HepG2 (cell line): ENCODE data around the gene ATXN2. TPM values are rescaled to one million over a fixed set of nuclear protein-coding genes. Genes with fewer than 3 reads are reported as not detected.

Experiments
- ATAC-seq: fragments of 200-7000 bp; cut with Tn5 transposase; 3 replicates; pipeline ENCODE4 v1.9.1; 2020; ENCODE audit warnings: mild to moderate bottlenecking, moderate library complexity
- BruUV-seq: library from RNA; stranded (reverse); fragments of 400-500 nt; replicated peaks from 2 replicates; lab custom pipeline; 2021; lab: Mats Ljungman, UMichigan
- CTCF ChIA-PET: fragments of 300-600 bp; formaldehyde crosslinking; extraction: SDS; loops from one replicate; lab custom pipeline; 2021; ENCODE audit warnings: low total read pairs, inconsistent platforms, low intra/inter-chr PET ratio; lab: Yijun Ruan, JAX
- POLR2A ChIA-PET: fragments of 350-600 bp; sonication (Branson Sonifier 250); formaldehyde crosslinking; loops from one replicate; lab custom pipeline; 2020; ENCODE audit warnings: antibody characterized with exemption, inconsistent platforms; lab: Yijun Ruan, JAX
- DNase-seq: peaks from one replicate; pipeline ENCODE4 v3.0.0-alpha.2; 2015; ENCODE audit warnings: low spot score
- FAIRE-seq: peaks from 3 replicates; lab custom pipeline; 2011; peaks lifted over from hg19 to GRCh38; lab: Jason Lieb, UNC
- H2AFZ ChIP-seq: one replicate; pipeline ENCODE4 v1.6.1; 2011; ENCODE audit warnings: low read length, inconsistent platforms
- H3K27ac ChIP-seq: fragments of 300-600 bp; 3 replicates; pipeline ENCODE4 v1.8.0; 2011; ENCODE audit warnings: mixed run types, mild to moderate bottlenecking, mixed read lengths, low read length, inconsistent platforms; ENCODE audit not compliant: insufficient read depth; ENCODE audit errors: extremely low read length
- H3K27me3 ChIP-seq, 2 experiments: fragments of 200-600 bp in 1 of 2; 2 replicates in 1 of 2; 3 replicates in 1 of 2; pipeline versions ENCODE4 v1.6.0 to v1.8.0; 2011; ENCODE audit warnings: low read length in 2 of 2, mild to moderate bottlenecking in 2 of 2, moderate library complexity in 2 of 2, inconsistent platforms in 1 of 2; ENCODE audit not compliant: insufficient read depth in 2 of 2, control insufficient read depth in 1 of 2
- H3K36me3 ChIP-seq, 2 experiments: fragments of 200-600 bp in 1 of 2; replicated peaks in 1 of 2; 2 replicates in 1 of 2; 3 replicates in 1 of 2; pipeline versions ENCODE4 v1.5.1 to v1.8.0; 2011; ENCODE audit warnings: low read length in 2 of 2, inconsistent platforms in 1 of 2; ENCODE audit not compliant: insufficient read depth in 2 of 2, control insufficient read depth in 1 of 2
- H3K4me1 ChIP-seq: 2 replicates; pipeline ENCODE4 v1.5.1; 2012; ENCODE audit warnings: low read length, inconsistent platforms; ENCODE audit not compliant: insufficient read depth
- H3K4me2 ChIP-seq: 2 replicates; pipeline ENCODE4 v1.6.0; 2011; ENCODE audit warnings: low read depth, low read length, inconsistent platforms
- H3K4me3 ChIP-seq, 3 experiments: fragments of 200-600 bp in 1 of 3; sonication (generic), shearing (Covaris generic) in 1 of 3; replicated peaks in 1 of 3; 2 replicates each; pipeline ENCODE4 v1.5.1; 2011 to 2016; ENCODE audit warnings: low read length in 3 of 3, inconsistent platforms in 2 of 3, low read depth in 2 of 3, mild to moderate bottlenecking in 2 of 3, control low read depth in 1 of 3, mixed read lengths in 1 of 3; ENCODE audit not compliant: insufficient read depth in 1 of 3
- H3K79me2 ChIP-seq: one replicate; pipeline ENCODE4 v1.6.1; 2011; ENCODE audit warnings: low read length, inconsistent platforms; ENCODE audit not compliant: insufficient read depth
- H3K9ac ChIP-seq: 2 replicates; pipeline ENCODE4 v1.6.0; 2011; ENCODE audit warnings: mild to moderate bottlenecking, low read depth, low read length, inconsistent platforms; ENCODE audit not compliant: insufficient read depth
- H3K9me3 ChIP-seq: 2 replicates; pipeline ENCODE4 v1.5.1; 2012; ENCODE audit warnings: mild to moderate bottlenecking, low read length
- H4K20me1 ChIP-seq: 2 replicates; pipeline ENCODE4 v1.6.0; 2011; ENCODE audit warnings: inconsistent platforms, mild to moderate bottlenecking, low read length, moderate library complexity; ENCODE audit not compliant: insufficient read depth
- FOXJ3 ChIP-seq: sonication (generic); formaldehyde crosslinking; IDR thresholded peaks from 2 replicates; pipeline ENCODE4 v1.4.0; 2020; ENCODE audit warnings: missing genetic modification reagents, mild to moderate bottlenecking, borderline replicate concordance
- GLI4 ChIP-seq: sonication (generic); formaldehyde crosslinking; IDR thresholded peaks from 2 replicates; pipeline ENCODE4 v1.5.1; 2020; ENCODE audit warnings: missing genetic modification reagents, mild to moderate bottlenecking, moderate library complexity, borderline replicate concordance
- KLF13 ChIP-seq: sonication (generic); formaldehyde crosslinking; IDR thresholded peaks from 2 replicates; pipeline ENCODE4 v1.4.0; 2020; ENCODE audit warnings: mild to moderate bottlenecking, missing genetic modification reagents
- MAFK ChIP-seq, 2 experiments: IDR thresholded peaks in 1 of 2; conservative IDR thresholded peaks in 1 of 2; 2 replicates each; pipeline ENCODE4 v1.6.1; 2011; ENCODE audit warnings: improper control_type of control experiment in 2 of 2, low read length in 2 of 2
- PCBP2 ChIP-seq: fragments of 200-400 bp; formaldehyde crosslinking; optimal IDR thresholded peaks from 2 replicates; pipeline ENCODE3; 2018; ENCODE audit warnings: low read length, low read depth; ENCODE audit not compliant: poor library complexity, severe bottlenecking
- RBM22 ChIP-seq: fragments of 200-400 bp; formaldehyde crosslinking; optimal IDR thresholded peaks from 2 replicates; pipeline ENCODE3; 2017; ENCODE audit warnings: mild to moderate bottlenecking, low read length, moderate library complexity
- ZNF207 ChIP-seq: fragments of 450-650 bp; IDR thresholded peaks from 2 replicates; pipeline ENCODE4 v1.6.1; 2016; ENCODE audit warnings: antibody characterized with exemption, borderline replicate concordance
- ZNF329 ChIP-seq: sonication (generic); formaldehyde crosslinking; IDR thresholded peaks from 2 replicates; pipeline ENCODE4 v1.9.0; 2021; ENCODE audit warnings: low read depth, mild to moderate bottlenecking, missing genetic modification reagents
- ZNF652 ChIP-seq: IDR thresholded peaks from 2 replicates; pipeline ENCODE4 v1.6.1; 2016; ENCODE audit warnings: low read depth, borderline replicate concordance
- WGBS: methylation state at CpG from one replicate; pipeline ENCODE4 v1.1.6; 2017; ENCODE audit warnings: low lambda C conversion rate; 5-methylcytosine and 5-hydroxymethylcytosine counted together
- in situ Hi-C: cut with HindIII; loops from 2 replicates; pipeline ENCODE4 v1.10.0; 2017; ENCODE audit warnings: low pct_unique_long_range_greater_than_20kb; ENCODE audit not compliant: extremely low pct_ligation_motif_present
- intact Hi-C: fragments of 100-400 bp; cut with micrococcal nuclease; formaldehyde crosslinking; loops from one replicate; pipeline ENCODE4 v1.10.0; 2022; ENCODE audit not compliant: unreplicated experiment
- polyA plus RNA-seq, 8 experiments: library from polyadenylated mRNA; depleted of rRNA in 3 of 8; stranded (reverse) in 7 of 8; unstranded in 1 of 8; fragments of >200 nt; fragmentation: Illumina TruSeq in 4 of 8; extraction: Trizol in 4 of 8; gene quantifications; 2 replicates each; pipeline versions ENCODE4 v1.2.1 to v1.2.3, GENCODE V29; 2011 to 2016; ENCODE audit warnings: low read depth in 4 of 8, missing spikeins in 1 of 8, mixed read lengths in 1 of 8; ENCODE audit not compliant: insufficient read depth in 1 of 8
- total RNA-seq, 5 experiments: library from RNA; depleted of rRNA; stranded (reverse); fragments of >200 nt; fragmentation: Illumina TruSeq; extraction: Trizol; gene quantifications; 2 replicates each; pipeline ENCODE4 v1.2.3, GENCODE V29; 2016; ENCODE audit warnings: low read depth in 1 of 5
- TF ChIP-seq, protein P1 (sequence below): IDR thresholded peaks from 2 replicates; pipeline ENCODE4 v1.6.1; 2016; ENCODE audit warnings: low read depth, missing genetic modification reagents, missing compliant biosample characterization
- TF ChIP-seq, protein P2 (sequence below): sonication (generic); formaldehyde crosslinking; IDR thresholded peaks from 2 replicates; pipeline ENCODE4 v1.9.0; 2022; ENCODE audit warnings: low read depth, missing genetic modification reagents
- TF ChIP-seq, protein P3 (sequence below): IDR thresholded peaks from 2 replicates; pipeline ENCODE4 v1.6.1; 2012; ENCODE audit warnings: low read depth, low read length, improper control_type of control experiment

The ATXN2 gene
- total and polyA plus RNA-seq, 2 of the 13 experiments (the other 11 are each of a cell fraction or from before 2014, with no cell fraction given) = 18.1 to 27.1 TPM

DNA sequence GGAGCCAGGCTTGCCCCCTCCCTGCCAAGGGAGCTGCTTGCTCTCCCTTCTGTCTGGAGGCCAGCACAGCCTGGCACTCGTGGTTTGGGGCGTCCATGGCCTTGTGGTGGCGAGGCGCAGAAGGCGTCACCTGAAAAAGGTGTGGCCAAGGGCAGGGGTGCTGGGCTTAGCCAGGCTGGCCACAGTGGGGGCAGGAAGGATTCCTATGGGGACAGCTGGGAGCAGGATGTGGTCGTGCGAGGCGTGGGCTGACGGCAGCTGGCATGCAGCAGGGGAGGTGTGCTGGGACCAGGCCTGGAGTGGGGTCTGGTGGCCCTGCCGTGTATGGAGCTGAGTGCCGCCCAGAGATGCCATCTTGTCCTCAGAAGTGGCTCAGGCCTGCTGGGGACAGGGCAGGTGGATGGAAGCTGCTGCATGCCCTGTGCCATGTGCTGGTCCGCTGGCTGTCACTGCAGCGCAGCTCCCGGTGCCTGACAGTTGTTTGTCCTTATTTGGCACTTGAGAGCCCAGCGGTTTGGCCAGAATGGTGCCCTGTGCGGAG, 163.4 kb downstream of the ATXN2 start:
- Histone ChIP-seq H3K27ac (no peak overlapping the region), H3K36me3 (peaks cover 1 to 29% of the 10 kb centered on the region in 2 experiments; a peak in 4 of 5 replicates), H2AFZ (no peak overlapping the region), H3K4me2 (no peak overlapping the region), H3K9me3 (no peaks in the 10 kb centered on the region), H3K27me3 (no peaks in the 10 kb centered on the region; a peak in 1 of 5 replicates), H3K4me1 (peaks cover 19% of the 10 kb centered on the region), H4K20me1 (0 out of 2 replicates have a peak, but pooled peaks cover 12% of the 10 kb centered on the region), H3K4me3 (no peak overlapping the region), H3K79me2 (no peaks in the 10 kb centered on the region), H3K9ac (no peak overlapping the region)
- no TSS peak for BruUV-seq
- DNase-seq = no peak
- ChIA-PET CTCF (no interaction called here), POLR2A (interaction anchor here (1.8 kb wide), 1 partner anchor 31 kb away, joined by 4 read pairs; no protein-coding TSS in a partner anchor)
- no peak for FAIRE-seq
- in situ Hi-C loops (no loop called here), intact Hi-C loops (no loop called here)
- WGBS = 99% methylated on average over 14 of the region's 16 CpGs
- no peak; the same call in 2 of the 3 replicates for ATAC-seq
- TF ChIP-seq FOXJ3 (CRISPR knock-in tag) = no peak
- no peak for TF ChIP-seq GLI4 (CRISPR knock-in tag)
- TF ChIP-seq PCBP2 = no peak
- TF ChIP-seq, protein P1, sequence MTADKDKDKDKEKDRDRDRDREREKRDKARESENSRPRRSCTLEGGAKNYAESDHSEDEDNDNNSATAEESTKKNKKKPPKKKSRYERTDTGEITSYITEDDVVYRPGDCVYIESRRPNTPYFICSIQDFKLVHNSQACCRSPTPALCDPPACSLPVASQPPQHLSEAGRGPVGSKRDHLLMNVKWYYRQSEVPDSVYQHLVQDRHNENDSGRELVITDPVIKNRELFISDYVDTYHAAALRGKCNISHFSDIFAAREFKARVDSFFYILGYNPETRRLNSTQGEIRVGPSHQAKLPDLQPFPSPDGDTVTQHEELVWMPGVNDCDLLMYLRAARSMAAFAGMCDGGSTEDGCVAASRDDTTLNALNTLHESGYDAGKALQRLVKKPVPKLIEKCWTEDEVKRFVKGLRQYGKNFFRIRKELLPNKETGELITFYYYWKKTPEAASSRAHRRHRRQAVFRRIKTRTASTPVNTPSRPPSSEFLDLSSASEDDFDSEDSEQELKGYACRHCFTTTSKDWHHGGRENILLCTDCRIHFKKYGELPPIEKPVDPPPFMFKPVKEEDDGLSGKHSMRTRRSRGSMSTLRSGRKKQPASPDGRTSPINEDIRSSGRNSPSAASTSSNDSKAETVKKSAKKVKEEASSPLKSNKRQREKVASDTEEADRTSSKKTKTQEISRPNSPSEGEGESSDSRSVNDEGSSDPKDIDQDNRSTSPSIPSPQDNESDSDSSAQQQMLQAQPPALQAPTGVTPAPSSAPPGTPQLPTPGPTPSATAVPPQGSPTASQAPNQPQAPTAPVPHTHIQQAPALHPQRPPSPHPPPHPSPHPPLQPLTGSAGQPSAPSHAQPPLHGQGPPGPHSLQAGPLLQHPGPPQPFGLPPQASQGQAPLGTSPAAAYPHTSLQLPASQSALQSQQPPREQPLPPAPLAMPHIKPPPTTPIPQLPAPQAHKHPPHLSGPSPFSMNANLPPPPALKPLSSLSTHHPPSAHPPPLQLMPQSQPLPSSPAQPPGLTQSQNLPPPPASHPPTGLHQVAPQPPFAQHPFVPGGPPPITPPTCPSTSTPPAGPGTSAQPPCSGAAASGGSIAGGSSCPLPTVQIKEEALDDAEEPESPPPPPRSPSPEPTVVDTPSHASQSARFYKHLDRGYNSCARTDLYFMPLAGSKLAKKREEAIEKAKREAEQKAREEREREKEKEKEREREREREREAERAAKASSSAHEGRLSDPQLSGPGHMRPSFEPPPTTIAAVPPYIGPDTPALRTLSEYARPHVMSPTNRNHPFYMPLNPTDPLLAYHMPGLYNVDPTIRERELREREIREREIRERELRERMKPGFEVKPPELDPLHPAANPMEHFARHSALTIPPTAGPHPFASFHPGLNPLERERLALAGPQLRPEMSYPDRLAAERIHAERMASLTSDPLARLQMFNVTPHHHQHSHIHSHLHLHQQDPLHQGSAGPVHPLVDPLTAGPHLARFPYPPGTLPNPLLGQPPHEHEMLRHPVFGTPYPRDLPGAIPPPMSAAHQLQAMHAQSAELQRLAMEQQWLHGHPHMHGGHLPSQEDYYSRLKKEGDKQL (CRISPR knock-in tag) = no peak
- TF ChIP-seq, protein P2, sequence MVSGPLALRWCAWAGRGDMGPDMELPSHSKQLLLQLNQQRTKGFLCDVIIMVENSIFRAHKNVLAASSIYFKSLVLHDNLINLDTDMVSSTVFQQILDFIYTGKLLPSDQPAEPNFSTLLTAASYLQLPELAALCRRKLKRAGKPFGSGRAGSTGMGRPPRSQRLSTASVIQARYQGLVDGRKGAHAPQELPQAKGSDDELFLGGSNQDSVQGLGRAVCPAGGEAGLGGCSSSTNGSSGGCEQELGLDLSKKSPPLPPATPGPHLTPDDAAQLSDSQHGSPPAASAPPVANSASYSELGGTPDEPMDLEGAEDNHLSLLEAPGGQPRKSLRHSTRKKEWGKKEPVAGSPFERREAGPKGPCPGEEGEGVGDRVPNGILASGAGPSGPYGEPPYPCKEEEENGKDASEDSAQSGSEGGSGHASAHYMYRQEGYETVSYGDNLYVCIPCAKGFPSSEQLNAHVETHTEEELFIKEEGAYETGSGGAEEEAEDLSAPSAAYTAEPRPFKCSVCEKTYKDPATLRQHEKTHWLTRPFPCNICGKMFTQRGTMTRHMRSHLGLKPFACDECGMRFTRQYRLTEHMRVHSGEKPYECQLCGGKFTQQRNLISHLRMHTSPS (CRISPR knock-in tag) = no peak
- TF ChIP-seq MAFK (conservative IDR thresholded peaks at IDR 0.05 in 1 of 2, IDR thresholded peaks at IDR 0.05 in 1 of 2; ENCODE audit: low read length in 2 of 2) = no peak
- TF ChIP-seq KLF13 (CRISPR knock-in tag) = no peak
- TF ChIP-seq, protein P3, sequence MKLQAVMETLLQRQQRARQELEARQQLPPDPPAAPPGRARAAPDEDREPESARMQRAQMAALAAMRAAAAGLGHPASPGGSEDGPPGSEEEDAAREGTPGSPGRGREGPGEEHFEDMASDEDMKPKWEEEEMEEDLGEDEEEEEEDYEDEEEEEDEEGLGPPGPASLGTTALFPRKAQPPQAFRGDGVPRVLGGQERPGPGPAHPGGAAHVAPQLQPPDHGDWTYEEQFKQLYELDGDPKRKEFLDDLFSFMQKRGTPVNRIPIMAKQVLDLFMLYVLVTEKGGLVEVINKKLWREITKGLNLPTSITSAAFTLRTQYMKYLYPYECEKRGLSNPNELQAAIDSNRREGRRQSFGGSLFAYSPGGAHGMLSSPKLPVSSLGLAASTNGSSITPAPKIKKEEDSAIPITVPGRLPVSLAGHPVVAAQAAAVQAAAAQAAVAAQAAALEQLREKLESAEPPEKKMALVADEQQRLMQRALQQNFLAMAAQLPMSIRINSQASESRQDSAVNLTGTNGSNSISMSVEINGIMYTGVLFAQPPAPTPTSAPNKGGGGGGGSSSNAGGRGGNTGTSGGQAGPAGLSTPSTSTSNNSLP = no peak
- TF ChIP-seq ZNF329 (CRISPR knock-in tag) = no peak
- no peak for TF ChIP-seq ZNF652 (CRISPR knock-in tag)
- TF ChIP-seq ZNF207 = no peak
- TF ChIP-seq RBM22 = peak; percentile 47
